ENCODE results near the gene CYP2S1.

DNA sequence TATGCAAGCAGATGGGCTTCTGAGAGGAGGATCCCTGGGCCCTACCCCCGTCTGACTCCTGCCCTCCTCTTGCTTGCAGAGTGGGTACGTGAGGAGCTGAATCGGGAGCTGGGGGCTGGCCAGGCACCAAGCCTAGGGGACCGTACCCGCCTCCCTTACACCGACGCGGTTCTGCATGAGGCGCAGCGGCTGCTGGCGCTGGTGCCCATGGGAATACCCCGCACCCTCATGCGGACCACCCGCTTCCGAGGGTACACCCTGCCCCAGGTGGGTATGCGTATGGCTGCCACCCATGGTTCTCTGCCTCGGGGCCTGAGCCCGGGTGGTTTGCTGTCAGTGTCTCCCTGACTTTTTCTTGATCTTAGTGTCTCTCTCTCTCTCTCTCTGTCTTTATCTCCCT is 10.4 kb downstream of the CYP2S1 start:
- no peak for TF ChIP-seq DPF2 (IDR thresholded peaks at IDR 0.05)
- TF ChIP-seq, protein P1, sequence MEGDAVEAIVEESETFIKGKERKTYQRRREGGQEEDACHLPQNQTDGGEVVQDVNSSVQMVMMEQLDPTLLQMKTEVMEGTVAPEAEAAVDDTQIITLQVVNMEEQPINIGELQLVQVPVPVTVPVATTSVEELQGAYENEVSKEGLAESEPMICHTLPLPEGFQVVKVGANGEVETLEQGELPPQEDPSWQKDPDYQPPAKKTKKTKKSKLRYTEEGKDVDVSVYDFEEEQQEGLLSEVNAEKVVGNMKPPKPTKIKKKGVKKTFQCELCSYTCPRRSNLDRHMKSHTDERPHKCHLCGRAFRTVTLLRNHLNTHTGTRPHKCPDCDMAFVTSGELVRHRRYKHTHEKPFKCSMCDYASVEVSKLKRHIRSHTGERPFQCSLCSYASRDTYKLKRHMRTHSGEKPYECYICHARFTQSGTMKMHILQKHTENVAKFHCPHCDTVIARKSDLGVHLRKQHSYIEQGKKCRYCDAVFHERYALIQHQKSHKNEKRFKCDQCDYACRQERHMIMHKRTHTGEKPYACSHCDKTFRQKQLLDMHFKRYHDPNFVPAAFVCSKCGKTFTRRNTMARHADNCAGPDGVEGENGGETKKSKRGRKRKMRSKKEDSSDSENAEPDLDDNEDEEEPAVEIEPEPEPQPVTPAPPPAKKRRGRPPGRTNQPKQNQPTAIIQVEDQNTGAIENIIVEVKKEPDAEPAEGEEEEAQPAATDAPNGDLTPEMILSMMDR (IDR thresholded peaks at IDR 0.05 in 2 of 3, conservative IDR thresholded peaks at IDR 0.05 in 1 of 3; ENCODE audit: insufficient read depth in 2 of 3, low read depth in 1 of 3, low read length in 3 of 3): no peak
